AG08395 (cell line): ENCODE data around the gene DNAJB2.
"Not testable (repeated sequence)": the region's sequence is repeated elsewhere in the genome, so short reads cannot be mapped to it uniquely, and the experiment has no call there.

Source experiments
- DNase-seq: peaks from one replicate; pipeline ENCODE4 v3.0.0; 2012; ENCODE audit warnings: mixed read lengths, low spot score

DNAJB2 gene

DNA sequence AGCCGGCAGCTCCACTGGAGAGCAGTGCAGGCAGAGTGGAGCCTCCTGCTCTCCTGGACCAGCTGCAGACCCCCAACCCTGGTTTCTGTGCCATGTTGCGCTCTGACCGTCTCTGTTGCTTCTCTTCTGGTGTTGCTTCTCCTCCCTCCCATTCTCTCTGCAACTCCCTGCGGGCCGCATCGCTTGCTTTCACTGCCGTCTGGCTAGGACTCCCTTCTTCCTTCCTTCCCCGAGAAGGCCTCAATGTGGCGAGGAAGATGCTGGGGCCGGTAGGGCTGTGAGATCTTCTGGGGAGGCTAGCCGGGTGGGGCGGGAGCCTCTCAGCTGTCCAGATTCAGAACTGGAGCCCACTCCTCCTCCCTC lies 6.2 kb downstream of the DNAJB2 start:
- DNase-seq: no peak

DNA sequence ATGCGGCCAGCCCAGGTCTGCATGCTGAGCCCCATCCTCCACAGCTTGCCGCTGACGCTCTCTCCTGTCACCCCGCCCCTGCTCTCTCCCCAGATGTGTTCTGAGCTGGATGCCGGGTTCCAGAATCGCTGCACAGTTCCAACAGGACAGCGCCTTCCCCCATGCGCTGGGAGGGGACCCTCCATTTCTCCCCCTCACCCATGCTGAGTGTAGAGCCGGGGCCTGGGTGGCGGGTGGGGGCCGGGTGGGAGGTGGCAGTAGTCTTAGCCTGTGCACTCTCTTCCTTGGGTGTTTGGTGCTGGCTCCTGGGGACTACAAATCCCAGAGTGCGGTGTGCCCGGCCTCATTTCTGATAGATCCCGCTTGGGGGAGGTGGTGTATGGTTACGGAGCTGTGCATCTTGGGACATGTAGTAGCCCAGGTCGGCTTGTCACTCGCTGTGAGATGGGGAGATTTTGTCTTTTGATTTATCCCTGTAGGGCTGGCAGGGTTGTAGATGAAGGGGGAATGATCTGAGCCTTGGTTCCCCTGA lies 6.8 kb downstream of the DNAJB2 start:
- DNase-seq: peak; percentile 74

DNA sequence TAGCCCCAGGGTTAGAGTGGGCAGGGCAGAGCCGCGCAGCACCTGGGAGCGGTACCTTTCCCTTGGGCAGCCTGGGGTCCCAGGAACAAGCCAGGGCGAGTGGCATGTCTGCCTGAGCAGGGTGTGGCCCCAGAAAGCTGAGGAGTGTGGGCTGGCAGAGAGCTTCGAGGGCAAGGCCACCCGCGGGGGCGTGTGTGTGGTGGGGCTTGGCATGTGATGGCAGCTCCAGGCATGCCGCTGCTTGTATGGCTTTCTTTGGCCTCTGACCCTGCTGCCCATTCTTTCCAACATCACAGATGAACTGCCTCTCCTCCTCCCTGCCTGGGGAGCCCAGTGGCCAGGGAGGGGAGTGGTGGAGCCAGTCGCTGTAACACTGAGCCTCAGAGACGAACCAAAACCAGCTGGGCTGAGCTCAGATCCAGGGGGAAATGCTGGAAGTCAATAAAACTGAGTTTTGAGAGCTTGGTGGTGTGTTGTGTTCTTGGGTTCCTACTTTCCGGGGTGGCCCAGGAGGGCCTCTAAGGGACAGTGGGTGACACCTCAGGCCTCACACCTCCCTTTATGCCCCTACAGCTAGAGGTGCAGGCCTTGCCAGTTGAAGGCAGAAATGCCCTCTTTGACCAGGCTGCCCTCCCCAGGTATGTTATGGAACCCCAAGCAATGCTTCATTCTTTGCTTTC lies 7.4 kb downstream of the DNAJB2 start:
- no peak for DNase-seq

DNA sequence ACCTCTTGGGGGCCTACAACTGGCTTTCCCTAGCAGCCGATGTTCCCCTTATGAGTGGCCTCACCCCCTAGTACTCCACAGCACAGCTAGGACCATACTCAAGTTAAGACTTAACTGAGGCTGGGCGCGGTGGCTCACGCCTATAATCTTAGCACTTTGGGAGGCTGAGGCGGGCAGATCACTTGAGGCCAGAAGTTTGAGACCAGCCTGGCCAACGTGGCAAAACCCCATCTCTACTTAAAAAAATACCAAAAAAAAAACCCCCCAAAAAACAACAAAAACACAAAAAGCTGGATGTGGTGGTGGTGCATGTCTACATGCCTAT lies 7.9 kb downstream of the DNAJB2 start:
- DNase-seq: not testable (repeated sequence)

DNA sequence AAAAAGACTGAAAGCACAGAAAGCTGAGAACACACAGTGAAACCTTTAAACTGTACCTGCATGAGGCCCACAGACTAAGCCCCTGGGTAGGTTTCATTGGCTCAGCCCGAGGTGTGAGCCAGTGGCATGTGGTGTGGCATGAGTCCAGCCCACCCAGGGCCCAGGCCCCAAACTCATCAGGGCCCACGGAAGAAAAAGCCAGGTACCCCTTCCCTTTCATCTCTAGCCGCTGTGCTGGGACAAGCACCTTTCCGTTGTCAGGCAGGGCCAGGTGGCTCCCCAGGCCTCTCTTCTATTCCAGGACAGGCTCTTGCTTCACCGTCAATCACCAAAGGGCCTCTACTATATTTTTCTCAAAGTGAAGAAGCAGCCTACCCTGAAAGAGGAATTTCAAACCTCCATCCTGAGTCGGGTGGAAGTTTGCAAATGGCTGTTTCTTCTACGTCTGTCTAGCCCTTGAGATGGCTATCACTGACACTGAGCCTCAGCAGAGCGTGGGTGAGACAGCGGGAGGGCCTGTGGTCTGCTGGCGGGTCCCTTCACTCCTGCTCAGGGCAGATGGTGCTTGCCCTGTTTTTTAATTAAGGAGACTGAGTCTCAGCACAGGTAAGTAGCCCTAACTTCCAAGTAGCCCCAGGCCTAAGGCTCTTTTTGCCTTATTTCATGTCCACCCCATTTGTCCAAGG lies 8.6 kb downstream of the DNAJB2 start:
- no peak for DNase-seq

DNA sequence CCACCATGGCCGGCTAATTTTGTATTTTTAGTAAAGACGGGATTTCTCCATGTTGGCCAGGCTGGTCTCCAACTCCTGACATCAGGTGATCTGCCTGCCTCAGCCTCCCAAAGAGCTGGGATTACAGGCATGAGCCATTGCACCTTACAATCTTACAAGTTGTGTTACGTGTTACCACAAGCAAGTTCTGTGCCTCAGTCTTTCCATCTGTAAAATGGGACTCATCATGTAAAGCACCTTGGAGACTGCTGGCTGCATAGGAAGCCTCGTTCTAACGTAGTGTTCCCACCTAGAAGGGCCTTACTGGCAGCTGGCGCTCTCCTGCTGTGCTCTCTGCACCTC lies 10.0 kb downstream of the DNAJB2 start:
- no peak for DNase-seq

DNA sequence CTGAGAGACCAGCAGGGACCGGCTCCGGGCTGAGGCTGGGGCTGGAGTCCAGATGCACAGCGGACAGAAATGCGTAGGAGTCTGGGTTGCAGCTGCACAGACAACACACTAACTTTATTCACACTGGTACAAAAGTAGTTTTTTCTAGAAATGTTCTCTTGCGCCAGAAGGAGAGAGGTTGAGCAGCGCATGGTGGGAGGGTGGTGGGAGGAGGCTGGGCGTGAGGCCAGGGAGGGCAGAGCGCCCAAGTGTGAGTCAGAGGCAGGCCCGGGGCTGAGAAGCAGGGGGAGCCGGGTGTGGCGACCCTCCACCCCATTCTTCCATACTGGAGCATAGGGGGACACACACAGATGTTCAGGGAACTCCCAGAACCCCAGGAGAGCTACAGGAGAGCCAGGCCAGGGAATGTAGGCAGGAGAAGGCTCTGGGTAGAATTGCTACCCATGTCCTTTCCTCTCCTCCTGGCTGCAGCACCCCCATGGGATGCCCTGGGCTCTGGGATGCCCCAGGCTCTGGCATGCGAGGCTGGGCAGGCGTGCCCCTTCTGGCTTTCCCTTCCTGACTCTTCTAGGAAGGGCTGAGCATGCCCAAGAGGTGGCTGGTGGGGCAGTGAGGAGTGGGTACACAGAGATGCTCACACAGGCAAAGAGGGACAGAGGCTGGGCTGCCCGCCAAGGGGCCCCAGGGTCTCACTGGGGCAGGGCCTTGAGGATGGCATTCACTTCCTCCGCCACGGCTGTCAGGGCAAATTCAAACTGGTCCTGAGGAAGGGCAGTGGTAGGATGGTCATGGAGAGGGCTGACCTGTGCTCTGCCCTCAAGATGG lies 10.6 kb downstream of the DNAJB2 start:
- DNase-seq: peak; percentile 89

DNA sequence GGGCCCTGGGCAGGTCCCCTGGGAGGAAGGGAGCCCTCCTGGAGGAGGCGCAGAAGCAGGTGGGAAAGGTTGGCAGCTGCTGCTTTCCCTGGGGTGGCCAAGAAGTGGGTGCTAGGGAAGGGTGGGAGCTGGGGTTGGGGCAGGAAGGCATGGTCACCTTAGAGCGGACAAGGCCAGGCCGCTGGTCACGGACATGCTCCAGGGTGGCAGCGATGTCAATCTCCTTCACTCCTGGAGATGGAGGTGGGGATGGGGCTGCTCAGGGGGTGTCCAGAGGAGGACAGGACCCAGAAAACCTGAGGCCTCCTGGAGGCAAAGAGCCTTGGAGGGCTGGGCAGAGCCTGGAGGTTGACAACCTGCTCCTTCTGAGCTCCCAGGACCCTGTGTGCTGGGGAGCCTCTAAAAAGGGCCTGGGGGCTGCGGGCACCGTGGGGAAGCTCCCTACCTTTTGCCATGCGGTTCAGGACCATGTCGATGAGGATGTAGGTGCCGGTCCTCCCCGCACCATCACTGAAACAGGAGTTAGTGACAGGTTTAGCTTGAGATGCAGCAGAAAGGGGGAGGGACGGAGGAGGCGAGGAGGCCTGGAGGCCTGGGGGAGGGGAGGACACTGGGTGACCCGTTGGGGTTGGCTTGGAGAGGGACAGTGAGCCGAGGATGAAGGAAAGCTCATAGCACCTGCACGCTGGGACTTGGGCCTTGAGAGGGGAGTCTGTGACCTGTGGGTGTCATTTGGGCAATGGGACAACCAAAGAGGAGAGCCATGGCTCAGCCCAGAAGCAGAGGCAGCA lies 11.4 kb downstream of the DNAJB2 start:
- DNase-seq: no peak

DNA sequence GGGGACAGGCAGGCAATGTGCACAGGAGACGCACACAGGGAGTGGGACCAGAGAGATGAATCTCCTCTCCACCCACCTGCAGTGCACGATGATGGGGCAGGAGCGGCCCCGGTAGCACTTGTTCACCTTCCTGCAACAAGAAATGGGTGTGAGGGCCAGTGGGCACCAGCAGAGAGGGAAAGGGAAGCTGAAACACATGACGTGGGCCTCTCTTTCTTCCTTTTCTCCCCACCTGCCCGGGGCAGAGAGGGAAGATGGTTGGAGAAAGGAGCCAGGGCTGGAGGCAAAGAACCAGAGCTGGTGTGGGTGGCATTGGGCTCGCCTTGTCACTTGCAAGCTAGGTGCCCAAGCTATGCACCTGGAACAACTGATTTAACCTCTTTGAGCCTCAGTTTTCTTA lies 12.2 kb downstream of the DNAJB2 start:
- no peak for DNase-seq

DNA sequence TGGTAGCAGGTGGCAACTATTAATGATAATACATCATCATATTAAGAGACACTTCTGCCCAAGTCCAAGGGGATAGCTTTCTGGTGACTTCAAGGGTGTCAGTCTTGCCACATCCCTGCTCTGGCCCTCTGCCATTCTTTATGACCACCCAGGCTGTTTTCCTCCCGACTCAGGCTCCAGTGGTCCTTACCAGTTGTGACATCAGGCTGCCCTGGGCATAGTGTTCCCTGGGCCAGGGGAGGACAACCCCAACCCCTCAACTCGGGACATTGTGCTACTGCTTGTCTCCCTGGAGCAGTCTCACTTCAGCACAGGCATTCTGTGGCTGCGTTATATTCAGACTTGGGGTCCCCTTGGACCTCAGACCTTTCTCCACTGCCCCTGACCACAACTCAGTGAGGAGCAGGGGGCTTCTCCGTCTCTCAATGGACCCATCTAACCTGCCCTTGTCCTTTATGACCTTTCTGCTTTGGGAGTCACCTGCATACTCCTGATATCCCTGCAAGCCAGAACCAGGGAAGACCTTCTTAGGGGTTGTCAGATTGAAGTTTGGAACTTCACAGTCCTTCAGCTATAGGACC lies 12.8 kb downstream of the DNAJB2 start:
- no peak for DNase-seq

DNA sequence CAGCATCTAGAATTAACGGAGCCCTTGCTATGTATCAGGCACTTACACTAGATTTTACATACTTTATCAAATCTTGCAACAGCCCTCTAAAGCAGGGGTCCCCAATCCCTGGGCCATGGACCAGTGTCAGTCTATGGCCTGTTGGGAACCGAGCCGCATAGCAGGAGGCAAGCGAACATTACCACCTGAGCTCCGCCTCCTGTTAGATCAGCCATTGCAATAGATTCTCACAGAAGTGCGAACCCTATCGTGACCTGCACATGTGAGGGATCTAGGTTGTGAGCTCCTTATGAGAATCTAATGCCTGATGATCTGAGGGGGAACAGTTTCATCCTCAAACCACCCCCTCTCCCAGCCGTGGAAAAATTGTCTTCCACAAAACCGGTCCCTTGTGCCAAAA lies 13.4 kb downstream of the DNAJB2 start:
- no peak for DNase-seq

DNA sequence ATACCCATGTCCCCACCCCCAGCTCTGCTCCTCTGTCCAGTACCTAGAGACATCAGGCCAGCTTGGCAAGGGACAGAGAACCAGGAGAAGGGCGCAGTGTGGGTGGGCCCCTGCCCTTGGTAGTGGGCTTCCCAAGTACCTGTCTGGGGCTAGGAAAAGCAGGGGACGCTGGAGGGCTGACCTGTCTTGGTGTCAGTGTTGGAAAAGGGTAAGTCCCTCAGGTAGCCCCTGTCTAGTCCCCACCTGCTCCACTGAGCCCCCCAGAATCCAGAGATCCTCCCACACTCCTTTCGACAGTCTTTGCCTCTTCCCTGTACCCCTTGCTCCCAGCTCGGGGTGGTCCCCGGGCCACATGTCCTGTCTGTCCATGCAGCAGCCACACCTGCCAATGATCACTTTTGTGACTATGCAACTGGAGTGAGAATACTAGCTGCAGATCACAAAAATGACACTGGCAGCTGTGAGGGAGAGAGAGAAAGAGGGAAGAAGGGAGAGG lies 14.6 kb downstream of the DNAJB2 start:
- DNase-seq: no peak

DNA sequence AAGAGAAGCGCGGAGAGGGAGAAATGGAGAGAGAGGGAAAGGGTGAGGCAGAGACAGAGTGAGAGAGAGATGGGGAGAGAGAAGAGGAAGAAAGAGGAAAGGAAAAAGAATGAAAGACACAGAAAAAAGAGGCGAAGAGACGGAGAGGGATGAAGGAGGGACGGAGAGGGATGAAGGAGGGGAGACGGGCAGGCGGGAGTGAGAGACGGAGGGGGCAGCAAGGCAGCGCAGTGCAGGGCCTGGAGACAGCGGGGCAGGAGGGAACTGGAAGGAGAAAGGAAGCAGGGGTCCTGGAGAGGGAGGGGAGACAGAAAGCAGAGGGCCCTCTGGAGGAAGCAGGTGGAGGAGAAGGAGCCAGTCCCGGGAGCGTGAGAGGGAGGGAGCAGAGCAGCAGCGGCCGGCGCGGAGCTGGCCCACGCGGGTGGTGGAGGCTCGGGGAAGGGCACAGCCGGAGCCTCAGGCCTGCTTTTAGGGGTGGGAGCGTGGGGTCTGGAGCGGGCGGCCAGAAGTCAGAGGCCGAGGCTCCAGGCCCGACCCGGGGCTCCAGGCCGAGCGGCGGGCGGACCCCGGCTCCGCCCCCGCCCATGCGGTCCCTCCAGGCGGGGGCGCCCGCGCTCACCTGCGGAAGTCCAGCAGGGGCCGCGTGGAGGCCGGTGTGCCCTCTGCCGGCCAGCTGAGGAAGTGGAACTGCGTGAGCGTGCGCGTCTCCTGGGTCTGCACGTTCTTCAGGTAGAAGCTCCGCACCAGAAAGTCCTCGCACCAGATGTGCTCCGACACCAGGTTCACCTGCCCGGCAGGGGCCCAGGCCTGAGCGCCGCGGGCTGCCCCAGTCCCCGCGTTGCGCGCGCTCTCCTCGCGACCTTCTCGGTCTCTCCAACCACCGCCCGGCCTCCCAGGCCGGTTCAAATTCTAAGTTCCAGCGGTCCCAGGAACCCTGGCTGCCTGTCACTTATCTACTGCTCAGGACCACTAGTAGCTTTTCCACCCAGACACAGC lies 15.5 kb downstream of the DNAJB2 start:
- DNase-seq: peak; percentile 91

DNA sequence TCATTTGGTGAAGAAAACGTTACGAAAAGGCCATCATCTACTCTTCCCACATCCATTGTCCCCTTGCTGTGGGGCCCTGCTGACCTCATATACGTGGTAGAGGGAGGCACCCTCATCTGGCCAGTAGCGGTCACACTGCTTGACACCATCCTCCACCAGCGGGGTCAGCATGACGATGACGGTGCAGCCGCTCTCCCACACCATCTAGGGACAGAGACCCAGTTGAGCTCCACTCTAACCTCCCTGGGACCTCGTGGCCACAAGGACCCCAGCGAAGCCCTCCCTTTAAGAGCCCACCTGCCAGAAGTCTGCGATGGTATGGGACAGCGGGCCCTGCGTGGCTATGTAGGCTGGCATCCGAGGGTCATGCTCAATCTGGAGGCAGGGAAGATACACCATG lies 17.0 kb downstream of the DNAJB2 start:
- no peak for DNase-seq

DNA sequence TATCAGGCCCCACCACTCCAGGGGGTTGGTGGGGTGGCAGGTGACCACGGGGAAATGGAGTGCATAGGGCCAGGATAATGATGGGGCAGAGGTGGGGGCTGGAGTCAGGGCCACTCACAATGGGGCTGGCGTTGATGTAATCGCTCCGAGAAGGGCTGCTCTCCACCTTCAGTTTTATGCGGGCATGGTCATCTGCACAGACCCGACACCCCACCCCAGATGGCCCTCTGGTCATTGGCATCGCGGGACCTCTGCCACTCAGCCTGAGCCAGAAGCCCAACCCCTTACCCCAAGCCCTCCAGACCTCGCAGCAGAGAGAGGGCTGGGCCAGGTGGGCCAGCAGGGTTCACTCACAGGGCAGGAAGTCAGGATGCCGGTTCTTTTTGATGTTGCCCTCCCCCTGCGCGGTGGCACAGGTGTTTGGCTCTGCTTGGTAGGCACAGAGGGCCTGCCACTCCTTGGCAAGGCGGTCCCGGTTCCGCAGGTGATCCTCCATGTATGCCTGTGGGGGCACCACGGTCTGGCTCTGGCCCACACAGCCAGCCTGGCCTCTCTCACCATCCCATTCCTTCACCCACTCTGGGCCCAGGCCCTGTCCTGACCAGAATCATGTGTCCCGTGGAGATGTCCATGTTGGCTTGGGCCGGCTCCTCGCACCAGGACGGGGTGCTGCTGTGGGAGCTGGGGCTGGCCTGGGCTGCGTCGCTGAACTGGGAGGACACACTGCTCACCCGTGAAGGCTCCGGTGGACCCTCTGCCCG lies 17.6 kb downstream of the DNAJB2 start:
- DNase-seq: no peak

DNA sequence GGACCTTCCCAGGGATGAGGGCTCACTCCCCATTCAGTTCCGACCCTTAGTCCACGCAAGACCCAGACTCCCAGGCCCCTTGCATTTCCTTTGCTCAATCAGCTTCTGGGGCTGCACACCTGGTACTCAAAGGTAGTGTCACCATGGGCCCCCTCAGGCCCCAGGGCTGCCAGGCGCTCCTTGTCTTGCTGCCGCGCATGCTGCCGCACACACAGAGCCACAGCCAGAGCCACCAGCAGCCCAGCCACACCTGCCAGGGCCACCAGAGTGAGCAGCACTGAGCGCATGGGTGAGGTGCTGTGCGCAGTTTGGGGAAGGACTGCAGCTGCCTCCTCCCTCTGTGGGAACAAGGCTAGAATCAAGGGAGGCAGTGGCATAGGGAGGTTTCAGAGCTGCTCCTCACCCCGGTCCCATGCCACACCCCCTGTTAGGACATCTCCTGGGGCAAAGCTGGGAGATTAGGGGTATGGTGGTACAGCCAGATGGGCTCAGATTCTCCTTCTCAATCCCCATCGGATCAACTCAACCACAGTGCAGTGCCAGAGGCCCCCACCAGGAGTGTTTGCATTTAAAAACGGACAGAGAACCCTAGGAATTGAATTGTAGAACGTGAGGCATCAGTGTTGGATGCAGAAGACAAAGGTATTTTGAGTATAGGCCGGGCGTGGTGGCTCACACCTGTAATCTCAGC lies 18.7 kb downstream of the DNAJB2 start:
- DNase-seq: no peak

DNA sequence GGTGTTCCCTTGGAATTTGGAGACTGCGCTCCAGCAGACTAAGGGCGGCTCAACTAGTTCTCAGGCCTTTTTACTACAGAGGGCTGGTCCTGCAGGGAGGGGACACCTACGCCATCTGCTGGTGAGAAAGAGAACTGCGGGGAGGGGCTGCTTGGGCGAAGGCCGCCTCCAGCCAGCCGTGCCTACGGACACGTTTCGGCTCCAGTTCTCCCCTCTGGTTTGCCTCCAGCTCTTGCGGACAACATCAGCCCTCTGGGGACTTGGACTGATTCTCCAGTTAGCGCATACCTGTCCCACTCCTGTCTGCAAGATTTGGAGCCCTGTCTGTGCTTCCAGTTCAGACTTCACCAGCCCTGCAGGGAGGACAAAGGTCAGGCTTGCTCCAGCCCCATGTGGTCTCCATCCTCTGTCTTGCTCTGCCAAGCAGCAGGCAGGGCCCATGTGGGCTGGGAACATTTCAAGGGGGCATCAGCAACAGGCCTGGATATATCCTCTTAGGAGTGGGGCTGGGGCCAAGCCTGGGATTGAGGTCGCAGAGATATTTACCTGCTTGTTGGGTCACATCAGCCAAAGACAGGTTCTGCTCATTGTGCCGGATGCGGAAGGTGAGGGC lies 19.7 kb downstream of the DNAJB2 start:
- DNase-seq: peak; percentile 95

DNA sequence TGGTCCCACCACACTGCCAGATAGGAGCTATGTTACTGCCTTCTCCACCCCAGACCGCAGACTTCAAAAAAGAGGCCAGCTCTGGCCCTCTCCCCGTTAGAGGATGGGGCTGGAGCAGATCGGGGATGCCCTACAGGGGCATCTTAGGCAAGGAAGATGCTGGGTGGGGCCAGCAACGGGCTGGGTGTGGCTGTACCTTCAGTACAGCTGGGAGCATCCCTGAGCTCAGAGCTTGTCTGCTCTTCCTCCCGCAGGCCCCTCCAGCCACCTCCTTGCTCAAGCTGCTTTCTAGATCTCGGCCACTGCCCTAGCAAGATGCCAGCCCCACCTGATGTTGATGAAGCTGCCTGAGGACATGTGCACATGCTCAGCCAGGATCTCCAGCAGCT lies 20.2 kb downstream of the DNAJB2 start:
- no peak for DNase-seq

DNA sequence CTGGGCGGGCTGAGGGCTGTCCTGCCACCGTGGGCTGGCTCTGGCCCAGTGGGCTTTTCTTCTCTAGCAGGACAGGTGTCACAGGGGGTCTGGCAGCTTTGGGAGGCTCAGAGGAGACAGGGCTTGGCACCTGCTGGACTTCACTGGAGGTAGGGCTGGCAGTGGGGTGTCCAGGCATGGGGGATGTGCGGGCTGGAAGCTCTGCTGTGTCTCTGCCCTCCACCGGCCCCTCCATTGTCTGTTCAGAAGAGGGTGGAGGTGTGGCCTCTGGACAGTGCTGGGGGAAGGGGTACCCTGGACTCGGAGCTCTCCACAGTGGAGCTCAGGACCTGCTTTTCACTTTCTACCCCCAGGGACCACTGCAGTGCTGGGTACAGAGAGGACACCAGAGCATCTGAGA lies 20.9 kb downstream of the DNAJB2 start:
- no peak for DNase-seq
